Activated CD4-positive, CD25-positive, alpha-beta regulatory T cell (primary cell): Measurements from ENCODE around the gene CST4.
"Not testable (repeated sequence)": the region's sequence is repeated elsewhere in the genome, so short reads cannot be mapped to it uniquely, and the experiment has no call there.

Experiments used
- DNase-seq, 4 experiments: peaks; one replicate each; lab custom pipeline; 2025; lab: John Stamatoyannopoulos, UW

CST4 gene

DNA sequence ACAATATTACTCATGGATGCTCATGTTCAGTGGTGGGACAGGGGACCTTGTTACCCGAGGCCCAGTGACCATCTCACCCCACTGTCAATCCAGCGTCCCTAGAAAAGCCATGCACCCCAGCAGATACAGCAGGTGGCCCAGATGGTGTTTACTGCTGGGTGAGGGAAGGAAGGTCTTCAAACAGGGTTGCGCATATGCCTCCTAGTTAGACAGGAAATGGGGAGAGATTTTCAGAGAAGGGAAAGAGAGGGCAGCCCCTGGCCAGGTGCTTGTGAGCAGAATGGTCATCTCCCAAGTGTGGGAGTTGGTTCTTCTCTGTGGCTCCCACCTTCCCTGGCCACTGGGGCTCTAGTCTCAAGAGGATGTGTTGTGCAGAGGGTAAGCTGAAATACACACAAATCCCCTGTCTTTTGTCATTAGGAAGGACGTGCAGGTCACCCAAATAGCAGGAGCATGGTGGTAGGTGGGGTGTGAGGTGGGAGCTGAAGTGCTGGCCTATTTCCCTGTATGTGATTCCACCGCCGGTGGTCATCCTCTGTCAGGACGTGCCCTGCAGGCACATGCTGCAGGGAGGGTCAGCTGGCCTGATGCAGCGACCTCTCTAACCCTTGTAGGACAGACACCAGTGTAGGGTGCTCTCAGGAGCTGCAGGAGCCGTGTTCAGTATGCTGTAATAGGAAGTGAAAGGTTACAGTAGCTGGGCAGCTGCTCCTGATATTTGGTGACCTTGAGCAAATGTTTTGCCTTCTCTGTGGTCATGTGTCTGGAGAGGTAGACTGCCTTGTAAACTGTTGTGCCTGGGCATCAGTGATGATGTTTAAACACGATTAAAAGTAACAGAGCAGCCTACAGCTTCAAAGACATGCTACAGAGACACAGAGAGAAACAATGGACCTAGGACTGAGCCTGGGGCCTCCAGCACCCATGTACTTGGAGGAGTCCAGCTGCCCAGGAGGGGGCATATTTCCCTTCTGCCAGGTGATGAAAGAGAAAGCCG is 47.9 kb downstream of the CST4 start:
- DNase-seq = no peak

GRCh38 chr20:23640018-23640601 is 48.7 kb downstream of the CST4 start:
- no peak for DNase-seq

DNA sequence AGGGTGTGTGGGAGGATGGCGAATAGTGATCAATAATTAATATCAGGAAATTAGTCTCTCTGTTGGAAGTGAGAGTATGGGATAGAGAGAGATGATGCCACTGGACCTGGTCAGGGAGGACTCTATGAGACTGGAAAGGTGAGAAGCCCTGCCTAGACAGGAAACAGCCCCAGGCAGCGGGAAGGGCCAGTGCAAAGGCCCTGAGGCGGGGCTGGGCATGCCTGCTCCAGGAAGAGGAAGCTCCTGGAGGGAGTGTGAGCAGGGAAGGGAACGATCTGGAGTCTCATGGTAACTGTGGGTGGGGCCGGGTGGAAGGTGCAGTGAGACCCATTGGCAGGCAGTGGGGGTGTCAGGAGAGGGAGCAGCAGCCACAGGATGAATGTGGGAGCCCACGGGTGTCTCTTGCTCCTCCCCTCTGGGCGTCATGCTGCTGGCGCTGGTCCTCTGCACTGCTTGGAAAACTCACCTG is 49.3 kb downstream of the CST4 start:
- DNase-seq = no peak

DNA sequence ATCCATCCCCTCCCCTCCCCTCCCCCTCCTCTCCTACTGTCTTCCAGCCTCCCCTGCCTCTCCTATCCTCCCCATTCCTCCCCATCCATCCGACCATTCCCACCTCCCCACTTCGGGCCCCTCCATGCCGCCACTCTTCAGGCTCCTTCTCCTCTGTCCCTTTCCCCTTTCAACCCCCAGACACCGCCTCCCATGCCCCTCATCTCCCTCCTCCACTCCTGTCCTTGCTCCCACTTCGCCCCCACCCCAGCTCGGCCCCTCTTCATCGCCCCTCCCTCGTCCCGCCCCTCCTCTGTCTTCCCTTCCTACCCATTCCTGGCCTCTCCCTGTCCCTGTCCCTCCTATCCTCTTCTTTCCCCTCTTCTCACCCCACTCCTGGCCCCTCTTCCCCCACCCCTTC is 50.5 kb downstream of the CST4 start:
- DNase-seq = no peak

DNA sequence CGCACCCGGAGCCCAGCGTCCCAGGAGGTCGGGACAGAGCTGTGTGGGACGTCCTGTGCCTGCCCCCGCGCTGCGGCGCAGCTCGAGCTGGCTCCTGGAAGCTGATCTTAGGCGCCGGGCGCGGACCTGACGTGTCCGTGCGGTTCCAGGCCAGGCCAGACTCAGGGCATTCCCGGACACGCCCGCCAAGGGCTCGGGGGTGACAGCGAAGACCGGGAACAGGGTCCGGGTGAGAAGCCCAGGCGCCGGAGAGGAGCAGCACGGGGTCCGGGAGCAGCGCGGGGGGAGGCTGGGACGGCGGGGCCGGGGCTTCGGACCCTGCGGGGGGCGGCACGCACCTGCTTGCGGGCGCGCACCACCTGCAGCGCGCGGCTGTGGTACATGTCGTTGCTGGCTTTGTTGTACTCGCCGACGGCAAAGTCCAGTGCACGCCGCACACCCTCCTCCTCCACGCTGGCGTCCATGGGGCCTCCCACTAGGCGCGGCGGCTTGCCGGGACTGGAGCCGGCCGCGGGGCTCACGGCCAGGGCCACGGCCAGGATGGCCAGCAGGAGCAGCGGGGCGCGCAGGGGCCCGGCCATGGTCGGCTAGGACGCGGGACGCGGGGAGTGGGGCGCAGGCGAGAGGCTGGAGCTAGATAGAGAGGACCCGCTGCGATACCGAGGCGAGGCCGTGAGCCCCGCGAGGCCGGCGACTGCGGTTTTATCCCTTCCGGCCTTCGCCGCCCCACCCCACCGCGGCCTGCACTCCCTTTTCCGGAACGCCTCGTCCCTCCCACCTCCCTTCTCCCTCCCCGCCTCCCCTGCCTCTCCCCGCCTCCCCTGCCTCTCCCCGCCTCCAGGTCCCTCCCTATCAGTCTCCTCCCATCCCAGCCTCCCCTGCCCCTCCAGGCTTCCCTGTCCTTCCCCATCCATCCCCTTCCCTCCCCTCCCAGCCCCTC is 51.3 kb downstream of the CST4 start, which contains the start of gene CST3:
CST3 (minus strand) TSS at position 674 of the 940 bp plus-strand sequence; CDS start at position 581, 93 bp downstream.
- DNase-seq = no peak

- no peak for DNase-seq
These were observed 51.9 kb downstream of the CST4 start for GRCh38 chr20:23636908-23637281.

DNA sequence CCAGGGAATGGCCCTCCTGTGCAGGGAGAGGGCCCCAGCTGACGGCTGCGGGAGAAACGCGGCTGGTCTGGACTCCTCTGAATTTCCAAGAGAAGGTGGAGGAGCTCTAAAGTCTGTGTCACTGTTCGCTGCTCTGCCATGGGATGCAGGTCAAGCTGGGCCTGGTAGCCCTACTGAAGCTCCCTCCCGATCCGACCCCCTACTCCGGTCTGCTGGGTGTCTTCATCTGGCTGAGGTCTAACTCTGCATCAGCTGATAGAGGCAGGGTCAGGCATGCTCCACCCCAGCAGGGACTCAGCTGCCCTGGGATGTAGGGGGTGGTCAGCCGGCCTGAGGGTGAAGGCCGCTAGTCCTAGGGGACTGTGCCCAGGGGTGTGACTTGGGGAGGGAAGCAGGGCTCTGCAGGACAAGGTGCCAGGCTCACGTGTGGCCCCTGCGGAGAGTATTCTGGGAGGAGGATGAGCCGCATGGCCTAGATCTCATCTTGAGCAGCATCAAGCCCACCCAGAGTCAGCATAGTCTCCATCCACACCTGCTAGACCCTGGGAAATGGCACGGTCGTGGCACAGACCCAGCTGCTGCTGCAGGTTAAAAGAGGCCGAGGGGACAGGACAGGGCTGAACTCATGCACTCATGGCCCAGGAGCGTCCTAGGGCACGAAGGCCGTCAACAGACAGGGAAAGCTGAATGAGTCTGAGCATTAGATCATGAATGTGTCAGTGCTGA is 52.5 kb downstream of the CST4 start:
- DNase-seq = no peak

DNA sequence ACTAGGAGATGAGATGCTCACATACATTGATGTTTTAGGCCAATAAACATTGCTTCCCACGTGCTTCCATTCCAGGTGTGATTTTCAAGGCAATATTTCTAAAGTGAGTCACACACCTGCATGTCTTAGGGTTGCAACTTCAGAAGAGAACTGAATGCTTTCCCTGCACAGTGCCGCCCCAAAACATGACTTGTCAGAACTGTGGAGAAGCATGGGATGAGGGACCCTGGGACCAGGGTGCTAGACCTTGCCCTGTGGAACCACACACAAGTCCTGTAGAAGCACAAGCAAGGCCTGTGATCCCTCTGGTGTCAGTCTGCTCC is 53.1 kb downstream of the CST4 start:
- DNase-seq = not testable (repeated sequence)
